Astrocyte (in vitro differentiated cells and primary cell): ENCODE data around the gene INCENP. TPM values are rescaled to one million over a fixed set of nuclear protein-coding genes. Genes with fewer than 3 reads are reported as not detected.
A peak's percentile ranks its signal among the peaks of the same experiment; 100 is the strongest.

ENCODE experiments used
- DNase-seq: peaks from one replicate; pipeline ENCODE4 v3.0.0-alpha.2; 2010; ENCODE audit warnings: low read depth
- FAIRE-seq: peaks from 2 replicates; lab custom pipeline; 2011; peaks lifted over from hg19 to GRCh38; lab: Jason Lieb, UNC
- H2AFZ ChIP-seq: 2 replicates; pipeline ENCODE4 v1.6.0; 2012; ENCODE audit warnings: low read depth, low read length, inconsistent platforms
- H3K27ac ChIP-seq: 2 replicates; pipeline ENCODE4 v1.5.1; 2011; ENCODE audit warnings: low read depth, low read length, inconsistent platforms
- H3K27me3 ChIP-seq: 2 replicates; pipeline ENCODE4 v1.6.0; 2011; ENCODE audit warnings: low read length, inconsistent platforms; ENCODE audit not compliant: insufficient read depth
- H3K36me3 ChIP-seq: 2 replicates; pipeline ENCODE4 v1.5.1; 2011; ENCODE audit warnings: low read length, inconsistent platforms; ENCODE audit not compliant: insufficient read depth
- H3K4me1 ChIP-seq: 2 replicates; pipeline ENCODE4 v1.5.1; 2011; ENCODE audit warnings: low read length, inconsistent platforms; ENCODE audit not compliant: insufficient read depth
- H3K4me2 ChIP-seq: 2 replicates; pipeline ENCODE4 v1.6.0; 2012; ENCODE audit warnings: low read length, inconsistent platforms
- H3K4me3 ChIP-seq: 2 replicates; pipeline ENCODE4 v1.5.1; 2011; ENCODE audit warnings: low read depth, mild to moderate bottlenecking, low read length, inconsistent platforms; ENCODE audit not compliant: insufficient read depth
- H3K79me2 ChIP-seq: 2 replicates; pipeline ENCODE4 v1.6.0; 2012; ENCODE audit warnings: mild to moderate bottlenecking, low read length, inconsistent platforms; ENCODE audit not compliant: insufficient read depth
- H3K9ac ChIP-seq: 2 replicates; pipeline ENCODE4 v1.6.0; 2012; ENCODE audit warnings: mild to moderate bottlenecking, low read length, inconsistent platforms
- H3K9me3 ChIP-seq: 2 replicates; pipeline ENCODE4 v1.5.1; 2012; ENCODE audit warnings: low read depth, mild to moderate bottlenecking, low read length, inconsistent platforms; ENCODE audit not compliant: insufficient read depth
- H4K20me1 ChIP-seq: 2 replicates; pipeline ENCODE4 v1.6.0; 2012; ENCODE audit warnings: low read length, inconsistent platforms; ENCODE audit not compliant: insufficient read depth
- H3K27ac Mint-ChIP-seq: one replicate; pipeline ENCODE4 v1.8.0; 2021; ENCODE audit warnings: mild to moderate bottlenecking, mixed read lengths; ENCODE audit not compliant: unreplicated experiment
- H3K27me3 Mint-ChIP-seq: one replicate; pipeline ENCODE4 v1.8.0; 2021; ENCODE audit warnings: low read depth, mixed read lengths; ENCODE audit not compliant: unreplicated experiment
- H3K36me3 Mint-ChIP-seq: one replicate; pipeline ENCODE4 v1.8.0; 2021; ENCODE audit warnings: low read depth, mixed read lengths; ENCODE audit not compliant: unreplicated experiment
- H3K4me1 Mint-ChIP-seq: one replicate; pipeline ENCODE4 v1.8.0; 2021; ENCODE audit warnings: low read depth, mixed read lengths; ENCODE audit not compliant: unreplicated experiment
- H3K4me3 Mint-ChIP-seq: one replicate; pipeline ENCODE4 v1.8.0; 2021; ENCODE audit warnings: mild to moderate bottlenecking, moderate library complexity, mixed read lengths; ENCODE audit not compliant: unreplicated experiment
- H3K9me3 Mint-ChIP-seq: one replicate; pipeline ENCODE4 v1.8.0; 2021; ENCODE audit warnings: mild to moderate bottlenecking, mixed read lengths; ENCODE audit not compliant: unreplicated experiment
- EZH2 ChIP-seq: IDR thresholded peaks from 2 replicates; pipeline ENCODE4 v1.6.1; 2012; ENCODE audit warnings: mild to moderate bottlenecking, low read length, inconsistent platforms; ENCODE audit not compliant: insufficient read depth
- total RNA-seq: library from RNA; stranded (reverse); gene quantifications from 2 replicates; pipeline ENCODE4 v1.2.1, GENCODE V29; 2021
- TF ChIP-seq, protein P1 (sequence below): IDR thresholded peaks from 2 replicates; pipeline ENCODE4 v1.5.1; 2011; ENCODE audit warnings: low read depth, mild to moderate bottlenecking, inconsistent platforms, low read length, moderate library complexity; ENCODE audit not compliant: insufficient read depth

The INCENP gene
- total RNA-seq, 1 donor from 2014 or later: 17.7 TPM

- peak overlapping the region; percentile 96 for H3K4me2 ChIP-seq
- H3K27me3 Mint-ChIP-seq: no peaks in the 10 kb centered on the region
- H3K27ac ChIP-seq: no peak overlapping the region
- peaks cover 18% of the 10 kb centered on the region for H3K4me1 ChIP-seq
- peaks cover 35% of the 10 kb centered on the region for H4K20me1 ChIP-seq
- no peak for FAIRE-seq
- DNase-seq: no peak
- no peak overlapping the region for H2AFZ ChIP-seq
- H3K9me3 ChIP-seq: no peaks in the 10 kb centered on the region
- H3K4me3 ChIP-seq: peak overlapping the region; percentile 98
- no peak overlapping the region for H3K27ac Mint-ChIP-seq
- no peaks in the 10 kb centered on the region for H3K36me3 Mint-ChIP-seq
- H3K9ac ChIP-seq: peak overlapping the region; percentile 96
- no peaks in the 10 kb centered on the region for H3K9me3 Mint-ChIP-seq
- peaks cover 65% of the 10 kb centered on the region for H3K79me2 ChIP-seq
- H3K4me3 Mint-ChIP-seq: peak overlapping the region; percentile 98
- peaks cover 19% of the 10 kb centered on the region for H3K4me1 Mint-ChIP-seq
- H3K27me3 ChIP-seq: no peaks in the 10 kb centered on the region
- peaks cover 3% of the 10 kb centered on the region for H3K36me3 ChIP-seq
- TF ChIP-seq, protein P1, sequence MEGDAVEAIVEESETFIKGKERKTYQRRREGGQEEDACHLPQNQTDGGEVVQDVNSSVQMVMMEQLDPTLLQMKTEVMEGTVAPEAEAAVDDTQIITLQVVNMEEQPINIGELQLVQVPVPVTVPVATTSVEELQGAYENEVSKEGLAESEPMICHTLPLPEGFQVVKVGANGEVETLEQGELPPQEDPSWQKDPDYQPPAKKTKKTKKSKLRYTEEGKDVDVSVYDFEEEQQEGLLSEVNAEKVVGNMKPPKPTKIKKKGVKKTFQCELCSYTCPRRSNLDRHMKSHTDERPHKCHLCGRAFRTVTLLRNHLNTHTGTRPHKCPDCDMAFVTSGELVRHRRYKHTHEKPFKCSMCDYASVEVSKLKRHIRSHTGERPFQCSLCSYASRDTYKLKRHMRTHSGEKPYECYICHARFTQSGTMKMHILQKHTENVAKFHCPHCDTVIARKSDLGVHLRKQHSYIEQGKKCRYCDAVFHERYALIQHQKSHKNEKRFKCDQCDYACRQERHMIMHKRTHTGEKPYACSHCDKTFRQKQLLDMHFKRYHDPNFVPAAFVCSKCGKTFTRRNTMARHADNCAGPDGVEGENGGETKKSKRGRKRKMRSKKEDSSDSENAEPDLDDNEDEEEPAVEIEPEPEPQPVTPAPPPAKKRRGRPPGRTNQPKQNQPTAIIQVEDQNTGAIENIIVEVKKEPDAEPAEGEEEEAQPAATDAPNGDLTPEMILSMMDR: no peak
- no peak for TF ChIP-seq EZH2
Observed at GRCh38 chr11:62125316-62125715, 1.5 kb downstream of the INCENP start.

GRCh38 chr11:62125881-62126280, 2.1 kb downstream of the INCENP start:
- H3K79me2 ChIP-seq: peaks cover 71% of the 10 kb centered on the region
- H3K27me3 ChIP-seq: no peaks in the 10 kb centered on the region
- no peaks in the 10 kb centered on the region for H3K9me3 ChIP-seq
- H3K4me3 Mint-ChIP-seq: peak overlapping the region; percentile 98
- no peak for FAIRE-seq
- H3K27ac Mint-ChIP-seq: no peak overlapping the region
- H3K4me2 ChIP-seq: peak overlapping the region; percentile 96
- peak overlapping the region; percentile 96 for H3K9ac ChIP-seq
- peaks cover 18% of the 10 kb centered on the region for H3K4me1 ChIP-seq
- no peak for TF ChIP-seq EZH2
- TF ChIP-seq, protein P1: no peak
- DNase-seq: no peak
- H3K4me1 Mint-ChIP-seq: peaks cover 19% of the 10 kb centered on the region
- H3K27me3 Mint-ChIP-seq: no peaks in the 10 kb centered on the region
- no peaks in the 10 kb centered on the region for H3K9me3 Mint-ChIP-seq
- no peak overlapping the region for H2AFZ ChIP-seq
- H4K20me1 ChIP-seq: peaks cover 36% of the 10 kb centered on the region
- peaks cover 9% of the 10 kb centered on the region for H3K36me3 ChIP-seq
- peaks cover 3% of the 10 kb centered on the region for H3K36me3 Mint-ChIP-seq
- H3K27ac ChIP-seq: no peak overlapping the region
- peak overlapping the region; percentile 98 for H3K4me3 ChIP-seq

DNA sequence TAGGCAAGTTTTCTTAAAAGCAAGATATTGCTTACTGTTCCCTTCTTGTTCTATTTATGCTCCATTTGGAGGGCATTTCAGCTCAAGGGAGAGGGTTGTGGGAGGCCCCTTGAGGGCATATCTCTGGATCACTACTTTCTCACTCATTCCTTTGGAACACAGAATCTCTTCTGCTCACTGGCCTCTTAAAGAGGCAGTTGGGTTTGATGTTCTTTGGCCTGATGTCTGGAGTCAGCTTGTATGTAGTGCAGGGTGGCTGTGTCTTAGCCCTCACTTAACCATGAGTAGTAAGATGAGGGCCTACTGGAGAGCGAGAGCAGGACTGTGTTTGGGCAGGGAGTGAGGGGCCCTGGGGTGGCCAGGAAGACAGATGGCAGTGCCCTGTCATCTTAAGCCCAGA, 3.6 kb downstream of the INCENP start:
- Histone ChIP-seq H3K27ac (no peak overlapping the region), H3K36me3 (peaks cover 11% of the 10 kb centered on the region), H4K20me1 (peaks cover 46% of the 10 kb centered on the region), H3K4me3 (no peak overlapping the region), H3K9me3 (no peaks in the 10 kb centered on the region), H3K27me3 (no peaks in the 10 kb centered on the region), H3K9ac (no peak overlapping the region), H2AFZ (no peak overlapping the region), H3K79me2 (peaks cover 86% of the 10 kb centered on the region), H3K4me2 (no peak overlapping the region), H3K4me1 (peaks cover 18% of the 10 kb centered on the region)
- DNase-seq (no peak), FAIRE-seq (no peak)
- Mint-ChIP-seq H3K4me3 (no peak overlapping the region), H3K4me1 (peaks cover 19% of the 10 kb centered on the region), H3K27ac (no peak overlapping the region), H3K36me3 (peaks cover 4% of the 10 kb centered on the region), H3K27me3 (no peaks in the 10 kb centered on the region), H3K9me3 (no peaks in the 10 kb centered on the region)
- TF ChIP-seq EZH2: no peak
- TF ChIP-seq, protein P1: no peak
